Measurements from ENCODE around the gene AGL.
"Not testable (repeated sequence)": the region's sequence is repeated elsewhere in the genome, so short reads cannot be mapped to it uniquely, and the experiment has no call there.

Gene AGL

DNA sequence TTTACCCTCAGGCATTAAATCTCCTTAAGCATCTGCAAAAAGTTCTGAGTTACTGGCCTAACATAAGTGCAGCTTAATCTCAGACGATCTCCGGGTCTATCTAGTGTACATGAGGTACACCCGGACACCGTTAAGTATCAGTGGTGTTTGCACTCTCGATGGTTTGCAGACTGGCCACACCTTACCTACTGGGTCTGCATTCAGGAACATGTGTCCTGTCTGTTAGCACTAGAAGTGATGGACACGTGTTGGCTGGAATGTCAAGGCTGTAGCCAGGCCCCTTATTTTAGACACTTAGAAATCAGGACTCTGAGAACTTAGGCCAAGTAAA is 783 bp upstream of the AGL start:
- TF ChIP-seq, protein P1, sequence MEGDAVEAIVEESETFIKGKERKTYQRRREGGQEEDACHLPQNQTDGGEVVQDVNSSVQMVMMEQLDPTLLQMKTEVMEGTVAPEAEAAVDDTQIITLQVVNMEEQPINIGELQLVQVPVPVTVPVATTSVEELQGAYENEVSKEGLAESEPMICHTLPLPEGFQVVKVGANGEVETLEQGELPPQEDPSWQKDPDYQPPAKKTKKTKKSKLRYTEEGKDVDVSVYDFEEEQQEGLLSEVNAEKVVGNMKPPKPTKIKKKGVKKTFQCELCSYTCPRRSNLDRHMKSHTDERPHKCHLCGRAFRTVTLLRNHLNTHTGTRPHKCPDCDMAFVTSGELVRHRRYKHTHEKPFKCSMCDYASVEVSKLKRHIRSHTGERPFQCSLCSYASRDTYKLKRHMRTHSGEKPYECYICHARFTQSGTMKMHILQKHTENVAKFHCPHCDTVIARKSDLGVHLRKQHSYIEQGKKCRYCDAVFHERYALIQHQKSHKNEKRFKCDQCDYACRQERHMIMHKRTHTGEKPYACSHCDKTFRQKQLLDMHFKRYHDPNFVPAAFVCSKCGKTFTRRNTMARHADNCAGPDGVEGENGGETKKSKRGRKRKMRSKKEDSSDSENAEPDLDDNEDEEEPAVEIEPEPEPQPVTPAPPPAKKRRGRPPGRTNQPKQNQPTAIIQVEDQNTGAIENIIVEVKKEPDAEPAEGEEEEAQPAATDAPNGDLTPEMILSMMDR (IDR thresholded peaks at IDR 0.05; ENCODE audit: unreplicated experiment in 3 of 3): no peak
- Mint-ChIP-seq H3K4me1 (peaks cover 46% of the 10 kb centered on the region), H3K4me3 (peak overlapping the region; percentile 90 to 94 (median 92)), H3K9me3 (no peaks in the 10 kb centered on the region), H3K27me3 (ENCODE audit: low read depth) (no peaks in the 10 kb centered on the region), H3K36me3 (ENCODE audit: low read depth) (peaks cover 15% of the 10 kb centered on the region), H3K27ac (peak overlapping the region; percentile 94 to 97 (median 95))

DNA sequence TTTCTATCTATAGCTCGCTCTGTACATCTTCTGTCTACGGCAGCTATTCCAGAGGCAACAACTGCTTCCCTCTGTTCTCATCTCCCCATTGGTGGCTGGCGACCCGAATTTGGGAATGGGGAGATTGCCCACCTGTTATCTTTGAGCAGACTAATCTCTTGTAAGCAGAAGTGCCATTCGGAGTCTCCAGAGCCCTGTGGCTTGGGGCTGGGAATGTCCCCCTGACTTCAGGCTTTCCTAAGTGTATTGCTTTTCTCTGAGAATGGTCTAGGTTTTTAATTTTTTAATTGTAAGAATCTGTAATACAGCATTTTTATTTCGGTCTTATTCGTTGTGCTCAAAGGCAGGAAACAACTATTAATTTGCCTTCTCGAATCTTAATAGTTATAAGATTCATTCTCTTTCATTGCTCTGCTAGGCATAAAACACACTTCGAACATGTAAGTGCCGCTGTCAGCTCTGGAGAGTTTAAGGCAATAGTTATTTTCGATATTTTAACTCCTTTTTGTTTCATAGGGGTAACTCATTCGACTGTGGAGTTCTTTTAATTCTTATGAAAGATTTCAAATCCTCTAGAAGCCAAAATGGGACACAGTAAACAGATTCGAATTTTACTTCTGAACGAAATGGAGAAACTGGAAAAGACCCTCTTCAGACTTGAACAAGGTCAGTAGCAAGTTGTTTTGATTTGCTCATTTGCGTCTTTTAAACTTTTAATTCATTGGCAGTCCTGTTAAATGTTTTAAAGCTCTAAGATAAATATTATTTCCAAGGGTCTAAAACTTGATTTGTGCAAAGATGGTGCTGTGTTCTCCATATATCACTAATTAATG is 514 bp downstream of the AGL start:
- peaks cover 46% of the 10 kb centered on the region for H3K4me1 Mint-ChIP-seq
- no peaks in the 10 kb centered on the region for H3K9me3 Mint-ChIP-seq
- peak overlapping the region; percentile 90 to 94 (median 92) for H3K4me3 Mint-ChIP-seq
- peak overlapping the region; percentile 94 to 97 (median 95) for H3K27ac Mint-ChIP-seq
- TF ChIP-seq, protein P1 (IDR thresholded peaks at IDR 0.05; ENCODE audit: unreplicated experiment in 3 of 3): no peak
- peaks cover 26% of the 10 kb centered on the region for H3K36me3 Mint-ChIP-seq (ENCODE audit: low read depth)
- no peaks in the 10 kb centered on the region for H3K27me3 Mint-ChIP-seq (ENCODE audit: low read depth)

DNA sequence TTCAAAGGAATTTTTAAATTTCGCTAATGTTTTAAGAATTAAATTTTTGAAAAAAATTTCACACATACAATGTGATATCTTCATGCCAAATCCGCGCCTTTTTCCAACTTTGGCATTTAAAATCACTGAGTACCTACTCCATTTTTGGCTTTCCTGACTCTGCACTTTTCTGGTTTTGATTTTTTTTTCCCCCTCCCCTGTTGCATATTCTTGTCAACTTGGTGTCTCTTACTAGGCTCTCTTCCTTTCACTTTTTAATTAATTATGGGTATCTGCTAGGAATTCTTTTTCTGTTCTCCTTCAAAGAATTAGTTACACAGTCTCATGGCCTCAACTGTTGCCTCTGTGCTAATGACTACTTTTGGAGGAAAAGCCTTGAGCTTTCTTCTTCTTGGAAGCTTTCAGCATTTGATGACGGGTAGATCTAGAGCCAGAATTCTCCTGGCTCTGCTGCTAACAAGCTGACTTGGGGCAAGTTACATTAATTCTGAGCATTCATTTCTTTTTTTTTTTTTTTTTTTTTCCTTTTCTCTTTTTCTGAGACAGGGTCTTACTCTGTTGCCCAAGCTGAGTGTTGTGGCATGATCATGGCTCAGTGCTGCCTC is 1.8 kb downstream of the AGL start:
- TF ChIP-seq, protein P1 (IDR thresholded peaks at IDR 0.05; ENCODE audit: unreplicated experiment in 3 of 3): no peak
- Mint-ChIP-seq H3K27me3 (ENCODE audit: low read depth) (no peaks in the 10 kb centered on the region), H3K4me3 (peak overlapping the region; percentile 90 to 94 (median 92)), H3K4me1 (peaks cover 34% of the 10 kb centered on the region), H3K27ac (peak overlapping the region in 2 of 3 experiments; percentile 81 to 95), H3K36me3 (ENCODE audit: low read depth) (peaks cover 30% of the 10 kb centered on the region), H3K9me3 (no peaks in the 10 kb centered on the region)

DNA sequence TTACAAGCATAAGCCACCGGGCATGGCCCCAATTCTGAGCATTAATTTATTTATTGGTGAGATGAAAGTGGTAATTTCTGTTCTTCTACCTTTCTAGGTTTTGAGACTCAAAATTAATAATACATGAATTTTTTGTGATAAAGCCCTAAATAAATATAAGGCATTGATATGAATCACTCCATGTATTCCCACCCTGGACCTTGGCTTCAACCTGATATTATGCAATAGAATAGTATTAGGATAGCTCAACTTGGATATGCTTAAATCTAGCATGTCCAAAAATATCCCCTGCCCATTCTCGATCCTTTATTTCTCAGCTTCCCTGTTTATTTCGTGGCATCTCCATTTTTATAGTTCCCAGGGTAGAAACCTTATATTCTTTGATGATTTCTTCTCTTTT is 2.5 kb downstream of the AGL start:
- Mint-ChIP-seq H3K9me3 (no peaks in the 10 kb centered on the region), H3K27ac (peak overlapping the region in 2 of 3 experiments; percentile 16 to 80), H3K4me1 (peaks cover 29% of the 10 kb centered on the region), H3K27me3 (ENCODE audit: low read depth) (no peaks in the 10 kb centered on the region), H3K36me3 (ENCODE audit: low read depth) (peaks cover 31% of the 10 kb centered on the region), H3K4me3 (peak overlapping the region; percentile 90 to 94 (median 92))
- TF ChIP-seq, protein P1 (IDR thresholded peaks at IDR 0.05; ENCODE audit: unreplicated experiment in 3 of 3): no peak

DNA sequence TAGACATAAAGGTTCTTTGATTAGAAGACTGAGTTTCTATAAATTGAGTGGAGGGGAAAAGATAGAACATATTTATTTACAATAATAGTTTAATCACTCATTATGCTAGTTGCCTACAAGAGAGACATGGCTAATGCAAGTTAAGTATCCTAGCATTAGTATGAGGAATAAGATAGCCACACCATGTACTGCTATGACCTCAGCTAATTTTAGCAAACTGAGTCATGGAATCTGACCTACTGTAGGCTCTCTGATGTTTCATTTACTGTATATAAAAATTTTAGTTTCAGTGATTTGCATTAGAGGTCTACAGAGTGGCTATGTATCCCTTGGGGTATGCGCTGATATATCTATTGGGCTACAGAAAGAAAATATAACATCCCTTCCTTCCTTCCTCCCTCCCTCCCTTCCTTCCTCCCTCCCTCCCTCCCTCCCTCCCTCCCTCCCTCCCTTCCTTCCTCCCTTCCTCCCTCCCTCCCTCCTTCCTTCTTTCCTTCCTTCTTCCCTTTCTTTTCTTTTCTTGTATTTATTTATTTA is 5.8 kb downstream of the AGL start:
- Mint-ChIP-seq H3K4me3 (no peak overlapping the region), H3K36me3 (ENCODE audit: low read depth) (peaks cover 36% of the 10 kb centered on the region), H3K27me3 (ENCODE audit: low read depth) (no peaks in the 10 kb centered on the region), H3K27ac (no peak overlapping the region), H3K4me1 (peaks cover 16% of the 10 kb centered on the region), H3K9me3 (no peaks in the 10 kb centered on the region)
- TF ChIP-seq, protein P1 (IDR thresholded peaks at IDR 0.05; ENCODE audit: unreplicated experiment in 3 of 3): no peak

DNA sequence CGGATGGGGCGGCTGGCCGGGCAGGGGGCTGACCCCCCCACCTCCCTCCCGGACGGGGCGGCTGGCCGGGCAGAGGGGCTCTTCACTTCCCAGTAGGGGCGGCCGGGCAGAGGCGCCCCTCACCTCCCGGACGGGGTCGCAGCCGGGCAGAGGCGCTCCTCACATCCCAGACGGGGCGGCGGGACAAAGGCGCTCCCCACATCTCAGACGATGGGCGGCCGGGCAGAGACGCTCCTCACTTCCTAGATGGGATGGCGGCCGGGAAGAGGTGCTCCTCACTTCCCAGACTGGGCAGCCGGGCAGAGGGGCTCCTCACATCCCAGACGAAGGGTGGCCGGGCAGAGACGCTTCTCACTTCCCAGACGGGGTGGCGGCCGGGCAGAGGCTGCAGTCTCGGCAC is 6.9 kb downstream of the AGL start:
- not testable (repeated sequence) for H3K4me3 Mint-ChIP-seq; H3K27me3 Mint-ChIP-seq (ENCODE audit: low read depth); H3K9me3 Mint-ChIP-seq; H3K27ac Mint-ChIP-seq
- Mint-ChIP-seq H3K4me1 (peaks cover 12% of the 10 kb centered on the region), H3K36me3 (ENCODE audit: low read depth) (peaks cover 41% of the 10 kb centered on the region)
